A549 (cell line): Measurements from ENCODE around the gene CDH4.

Experiments
- BCL3 ChIP-seq: fragments of >200 bp; sonication (Bioruptor Twin); formaldehyde crosslinking; IDR thresholded peaks from 3 replicates; pipeline ENCODE4 v1.6.1; 2016
- CHD2 ChIP-seq: fragments of 150-350 bp; IDR thresholded peaks from 2 replicates; pipeline ENCODE4 v1.6.1; 2014; ENCODE audit warnings: low read length; ENCODE audit not compliant: partially characterized antibody
- CTCF ChIP-seq: fragments of >200 bp; sonication (Bioruptor Twin); formaldehyde crosslinking; IDR thresholded peaks from 3 replicates; pipeline ENCODE4 v1.5.1; 2016
- JUN ChIP-seq, 2 experiments: fragments of >200 bp; sonication (Bioruptor Twin); formaldehyde crosslinking; IDR thresholded peaks; 2 replicates in 1 of 2; 3 replicates in 1 of 2; pipeline ENCODE4 v1.6.1; 2016 to 2017
- JUNB ChIP-seq: fragments of >200 bp; sonication (Bioruptor Twin); formaldehyde crosslinking; IDR thresholded peaks from 2 replicates; pipeline ENCODE4 v1.6.1; 2016
- POLR2A ChIP-seq: IDR thresholded peaks from 2 replicates; pipeline ENCODE4 v1.6.1; 2012; ENCODE audit warnings: mild to moderate bottlenecking, low read length
- RNF2 ChIP-seq: fragments of 200-600 bp; sonication (generic); IDR thresholded peaks from 2 replicates; pipeline ENCODE4 v1.6.1; 2016; ENCODE audit warnings: low read depth, mild to moderate bottlenecking, antibody characterized with exemption, moderate library complexity, borderline replicate concordance

GRCh38 chr20:61551401-61551800, 299.3 kb downstream of the CDH4 start:
- TF ChIP-seq CTCF (no peak), RNF2 (no peak), POLR2A (no peak), JUN (IDR thresholded peaks at IDR 0.05) (no peak), BCL3 (no peak), JUNB (no peak), CHD2 (no peak)
